GM12878 (cell line): ENCODE data around the gene FDXR.

Experiments
- ESRRA ChIP-seq: IDR thresholded peaks from 2 replicates; pipeline ENCODE4 v1.6.1; 2012; ENCODE audit warnings: mild to moderate bottlenecking, low read length, improper control_type of control experiment
- EZH2 ChIP-seq: IDR thresholded peaks from 2 replicates; pipeline ENCODE4 v1.6.1; 2012; ENCODE audit warnings: low read depth, mild to moderate bottlenecking, control low read depth, inconsistent platforms, low read length, borderline replicate concordance; ENCODE audit not compliant: control insufficient read depth
- NFXL1 ChIP-seq: fragments of 450-650 bp; IDR thresholded peaks from 2 replicates; pipeline ENCODE4 v1.6.1; 2017; ENCODE audit warnings: antibody characterized with exemption, mild to moderate bottlenecking, borderline replicate concordance
- NR2F1 ChIP-seq: fragments of 450-650 bp; conservative IDR thresholded peaks from 2 replicates; pipeline ENCODE4 v1.6.1; 2017; ENCODE audit warnings: mild to moderate bottlenecking
- SIN3A ChIP-seq: IDR thresholded peaks from 2 replicates; pipeline ENCODE4 v1.6.1; 2012; ENCODE audit warnings: low read depth, low read length, improper control_type of control experiment
- SMAD5 ChIP-seq: IDR thresholded peaks from 2 replicates; pipeline ENCODE4 v1.6.1; 2016; ENCODE audit warnings: antibody characterized with exemption, low read depth
- TARDBP ChIP-seq: IDR thresholded peaks from 2 replicates; pipeline ENCODE4 v1.6.1; 2016; ENCODE audit warnings: borderline replicate concordance
- TF ChIP-seq, protein P1 (sequence below): fragments of 150-350 bp; IDR thresholded peaks from 2 replicates; pipeline ENCODE4 v1.6.1; 2016; ENCODE audit warnings: low read depth, low read length
- TF ChIP-seq, protein P2 (sequence below): fragments of 450-650 bp; IDR thresholded peaks from 2 replicates; pipeline ENCODE4 v1.6.1; 2018; ENCODE audit warnings: mild to moderate bottlenecking, low read depth, moderate library complexity; ENCODE audit not compliant: partially characterized antibody
- TF ChIP-seq, protein P3 (sequence below): IDR thresholded peaks from 2 replicates; pipeline ENCODE4 v1.6.1; 2012; ENCODE audit warnings: low read depth, low read length, improper control_type of control experiment
- TF ChIP-seq, protein P4 (sequence below), 3 experiments: IDR thresholded peaks in 2 of 3; conservative IDR thresholded peaks in 1 of 3; 2 replicates each; pipeline ENCODE4 v1.5.1; 2011; ENCODE audit warnings: low read depth in 3 of 3, low read length in 3 of 3, mild to moderate bottlenecking in 3 of 3, control low read depth in 2 of 3, moderate library complexity in 2 of 3, inconsistent platforms in 1 of 3, mixed read lengths in 1 of 3; ENCODE audit not compliant: control insufficient read depth in 2 of 3, insufficient read depth in 1 of 3; ENCODE audit errors: extremely low read depth in 1 of 3
- TF ChIP-seq, protein P5 (sequence below): IDR thresholded peaks from 2 replicates; pipeline ENCODE4 v1.6.1; 2012; ENCODE audit warnings: mild to moderate bottlenecking, low read depth, low read length
- TF ChIP-seq, protein P6 (sequence below): IDR thresholded peaks from 2 replicates; pipeline ENCODE4 v1.6.1; 2011; ENCODE audit warnings: borderline replicate concordance, low read depth, mild to moderate bottlenecking, moderate library complexity, mixed read lengths, low read length; ENCODE audit not compliant: insufficient read depth; ENCODE audit errors: extremely low read length

DNA sequence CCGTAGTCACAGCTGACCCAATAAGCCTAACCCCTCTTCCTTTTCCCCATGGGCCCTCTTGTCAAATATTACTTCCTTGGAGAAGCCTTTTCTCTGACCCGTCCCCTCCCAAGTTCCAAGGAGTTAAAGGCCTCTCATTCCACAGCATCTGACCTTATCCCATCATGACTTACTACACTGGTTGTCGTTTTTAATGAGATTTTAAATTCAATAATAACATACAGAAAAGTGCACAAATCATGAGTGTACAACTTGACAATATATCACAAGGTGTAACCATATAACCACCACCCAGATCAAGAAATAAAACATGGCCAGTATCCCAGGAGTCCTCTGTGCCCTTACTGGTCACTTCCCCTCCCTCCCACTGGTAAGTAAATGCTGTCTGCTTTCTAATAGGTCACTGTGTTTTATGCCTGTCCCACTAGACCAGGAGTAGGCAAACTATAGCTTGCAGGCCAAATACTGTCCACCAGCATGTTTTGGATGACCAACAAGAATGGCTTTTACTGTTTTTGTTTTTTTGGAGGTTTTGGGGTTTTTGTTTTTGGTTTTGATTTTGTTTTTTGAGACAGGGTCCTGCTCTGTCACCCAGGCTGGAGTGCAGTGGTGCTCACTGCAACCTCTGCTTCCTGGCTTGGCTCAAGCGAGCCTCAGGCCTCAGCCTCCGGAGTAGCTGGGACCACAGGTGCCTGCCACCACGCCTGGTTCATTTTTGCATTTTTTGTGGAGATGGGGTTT, 1.2 kb upstream of the FDXR start:
- TF ChIP-seq, protein P1, sequence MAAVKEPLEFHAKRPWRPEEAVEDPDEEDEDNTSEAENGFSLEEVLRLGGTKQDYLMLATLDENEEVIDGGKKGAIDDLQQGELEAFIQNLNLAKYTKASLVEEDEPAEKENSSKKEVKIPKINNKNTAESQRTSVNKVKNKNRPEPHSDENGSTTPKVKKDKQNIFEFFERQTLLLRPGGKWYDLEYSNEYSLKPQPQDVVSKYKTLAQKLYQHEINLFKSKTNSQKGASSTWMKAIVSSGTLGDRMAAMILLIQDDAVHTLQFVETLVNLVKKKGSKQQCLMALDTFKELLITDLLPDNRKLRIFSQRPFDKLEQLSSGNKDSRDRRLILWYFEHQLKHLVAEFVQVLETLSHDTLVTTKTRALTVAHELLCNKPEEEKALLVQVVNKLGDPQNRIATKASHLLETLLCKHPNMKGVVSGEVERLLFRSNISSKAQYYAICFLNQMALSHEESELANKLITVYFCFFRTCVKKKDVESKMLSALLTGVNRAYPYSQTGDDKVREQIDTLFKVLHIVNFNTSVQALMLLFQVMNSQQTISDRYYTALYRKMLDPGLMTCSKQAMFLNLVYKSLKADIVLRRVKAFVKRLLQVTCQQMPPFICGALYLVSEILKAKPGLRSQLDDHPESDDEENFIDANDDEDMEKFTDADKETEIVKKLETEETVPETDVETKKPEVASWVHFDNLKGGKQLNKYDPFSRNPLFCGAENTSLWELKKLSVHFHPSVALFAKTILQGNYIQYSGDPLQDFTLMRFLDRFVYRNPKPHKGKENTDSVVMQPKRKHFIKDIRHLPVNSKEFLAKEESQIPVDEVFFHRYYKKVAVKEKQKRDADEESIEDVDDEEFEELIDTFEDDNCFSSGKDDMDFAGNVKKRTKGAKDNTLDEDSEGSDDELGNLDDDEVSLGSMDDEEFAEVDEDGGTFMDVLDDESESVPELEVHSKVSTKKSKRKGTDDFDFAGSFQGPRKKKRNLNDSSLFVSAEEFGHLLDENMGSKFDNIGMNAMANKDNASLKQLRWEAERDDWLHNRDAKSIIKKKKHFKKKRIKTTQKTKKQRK, result no peak
- TF ChIP-seq, protein P2, sequence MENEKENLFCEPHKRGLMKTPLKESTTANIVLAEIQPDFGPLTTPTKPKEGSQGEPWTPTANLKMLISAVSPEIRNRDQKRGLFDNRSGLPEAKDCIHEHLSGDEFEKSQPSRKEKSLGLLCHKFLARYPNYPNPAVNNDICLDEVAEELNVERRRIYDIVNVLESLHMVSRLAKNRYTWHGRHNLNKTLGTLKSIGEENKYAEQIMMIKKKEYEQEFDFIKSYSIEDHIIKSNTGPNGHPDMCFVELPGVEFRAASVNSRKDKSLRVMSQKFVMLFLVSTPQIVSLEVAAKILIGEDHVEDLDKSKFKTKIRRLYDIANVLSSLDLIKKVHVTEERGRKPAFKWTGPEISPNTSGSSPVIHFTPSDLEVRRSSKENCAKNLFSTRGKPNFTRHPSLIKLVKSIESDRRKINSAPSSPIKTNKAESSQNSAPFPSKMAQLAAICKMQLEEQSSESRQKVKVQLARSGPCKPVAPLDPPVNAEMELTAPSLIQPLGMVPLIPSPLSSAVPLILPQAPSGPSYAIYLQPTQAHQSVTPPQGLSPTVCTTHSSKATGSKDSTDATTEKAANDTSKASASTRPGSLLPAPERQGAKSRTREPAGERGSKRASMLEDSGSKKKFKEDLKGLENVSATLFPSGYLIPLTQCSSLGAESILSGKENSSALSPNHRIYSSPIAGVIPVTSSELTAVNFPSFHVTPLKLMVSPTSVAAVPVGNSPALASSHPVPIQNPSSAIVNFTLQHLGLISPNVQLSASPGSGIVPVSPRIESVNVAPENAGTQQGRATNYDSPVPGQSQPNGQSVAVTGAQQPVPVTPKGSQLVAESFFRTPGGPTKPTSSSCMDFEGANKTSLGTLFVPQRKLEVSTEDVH, result no peak
- TF ChIP-seq, protein P3, sequence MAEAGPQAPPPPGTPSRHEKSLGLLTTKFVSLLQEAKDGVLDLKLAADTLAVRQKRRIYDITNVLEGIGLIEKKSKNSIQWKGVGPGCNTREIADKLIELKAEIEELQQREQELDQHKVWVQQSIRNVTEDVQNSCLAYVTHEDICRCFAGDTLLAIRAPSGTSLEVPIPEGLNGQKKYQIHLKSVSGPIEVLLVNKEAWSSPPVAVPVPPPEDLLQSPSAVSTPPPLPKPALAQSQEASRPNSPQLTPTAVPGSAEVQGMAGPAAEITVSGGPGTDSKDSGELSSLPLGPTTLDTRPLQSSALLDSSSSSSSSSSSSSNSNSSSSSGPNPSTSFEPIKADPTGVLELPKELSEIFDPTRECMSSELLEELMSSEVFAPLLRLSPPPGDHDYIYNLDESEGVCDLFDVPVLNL, result no peak
- TF ChIP-seq NFXL1 (no peak), TARDBP (no peak), NR2F1 (no peak), EZH2 (no peak), SIN3A (no peak), ESRRA (no peak), SMAD5 (no peak)
- TF ChIP-seq, protein P4, sequence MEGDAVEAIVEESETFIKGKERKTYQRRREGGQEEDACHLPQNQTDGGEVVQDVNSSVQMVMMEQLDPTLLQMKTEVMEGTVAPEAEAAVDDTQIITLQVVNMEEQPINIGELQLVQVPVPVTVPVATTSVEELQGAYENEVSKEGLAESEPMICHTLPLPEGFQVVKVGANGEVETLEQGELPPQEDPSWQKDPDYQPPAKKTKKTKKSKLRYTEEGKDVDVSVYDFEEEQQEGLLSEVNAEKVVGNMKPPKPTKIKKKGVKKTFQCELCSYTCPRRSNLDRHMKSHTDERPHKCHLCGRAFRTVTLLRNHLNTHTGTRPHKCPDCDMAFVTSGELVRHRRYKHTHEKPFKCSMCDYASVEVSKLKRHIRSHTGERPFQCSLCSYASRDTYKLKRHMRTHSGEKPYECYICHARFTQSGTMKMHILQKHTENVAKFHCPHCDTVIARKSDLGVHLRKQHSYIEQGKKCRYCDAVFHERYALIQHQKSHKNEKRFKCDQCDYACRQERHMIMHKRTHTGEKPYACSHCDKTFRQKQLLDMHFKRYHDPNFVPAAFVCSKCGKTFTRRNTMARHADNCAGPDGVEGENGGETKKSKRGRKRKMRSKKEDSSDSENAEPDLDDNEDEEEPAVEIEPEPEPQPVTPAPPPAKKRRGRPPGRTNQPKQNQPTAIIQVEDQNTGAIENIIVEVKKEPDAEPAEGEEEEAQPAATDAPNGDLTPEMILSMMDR (IDR thresholded peaks at IDR 0.05 in 2 of 3, conservative IDR thresholded peaks at IDR 0.05 in 1 of 3; ENCODE audit: control insufficient read depth in 2 of 3, extremely low read depth in 1 of 3, insufficient read depth in 1 of 3, low read depth in 3 of 3, low read length in 3 of 3), result no peak
- TF ChIP-seq, protein P5, sequence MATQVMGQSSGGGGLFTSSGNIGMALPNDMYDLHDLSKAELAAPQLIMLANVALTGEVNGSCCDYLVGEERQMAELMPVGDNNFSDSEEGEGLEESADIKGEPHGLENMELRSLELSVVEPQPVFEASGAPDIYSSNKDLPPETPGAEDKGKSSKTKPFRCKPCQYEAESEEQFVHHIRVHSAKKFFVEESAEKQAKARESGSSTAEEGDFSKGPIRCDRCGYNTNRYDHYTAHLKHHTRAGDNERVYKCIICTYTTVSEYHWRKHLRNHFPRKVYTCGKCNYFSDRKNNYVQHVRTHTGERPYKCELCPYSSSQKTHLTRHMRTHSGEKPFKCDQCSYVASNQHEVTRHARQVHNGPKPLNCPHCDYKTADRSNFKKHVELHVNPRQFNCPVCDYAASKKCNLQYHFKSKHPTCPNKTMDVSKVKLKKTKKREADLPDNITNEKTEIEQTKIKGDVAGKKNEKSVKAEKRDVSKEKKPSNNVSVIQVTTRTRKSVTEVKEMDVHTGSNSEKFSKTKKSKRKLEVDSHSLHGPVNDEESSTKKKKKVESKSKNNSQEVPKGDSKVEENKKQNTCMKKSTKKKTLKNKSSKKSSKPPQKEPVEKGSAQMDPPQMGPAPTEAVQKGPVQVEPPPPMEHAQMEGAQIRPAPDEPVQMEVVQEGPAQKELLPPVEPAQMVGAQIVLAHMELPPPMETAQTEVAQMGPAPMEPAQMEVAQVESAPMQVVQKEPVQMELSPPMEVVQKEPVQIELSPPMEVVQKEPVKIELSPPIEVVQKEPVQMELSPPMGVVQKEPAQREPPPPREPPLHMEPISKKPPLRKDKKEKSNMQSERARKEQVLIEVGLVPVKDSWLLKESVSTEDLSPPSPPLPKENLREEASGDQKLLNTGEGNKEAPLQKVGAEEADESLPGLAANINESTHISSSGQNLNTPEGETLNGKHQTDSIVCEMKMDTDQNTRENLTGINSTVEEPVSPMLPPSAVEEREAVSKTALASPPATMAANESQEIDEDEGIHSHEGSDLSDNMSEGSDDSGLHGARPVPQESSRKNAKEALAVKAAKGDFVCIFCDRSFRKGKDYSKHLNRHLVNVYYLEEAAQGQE, result no peak
- TF ChIP-seq, protein P6, sequence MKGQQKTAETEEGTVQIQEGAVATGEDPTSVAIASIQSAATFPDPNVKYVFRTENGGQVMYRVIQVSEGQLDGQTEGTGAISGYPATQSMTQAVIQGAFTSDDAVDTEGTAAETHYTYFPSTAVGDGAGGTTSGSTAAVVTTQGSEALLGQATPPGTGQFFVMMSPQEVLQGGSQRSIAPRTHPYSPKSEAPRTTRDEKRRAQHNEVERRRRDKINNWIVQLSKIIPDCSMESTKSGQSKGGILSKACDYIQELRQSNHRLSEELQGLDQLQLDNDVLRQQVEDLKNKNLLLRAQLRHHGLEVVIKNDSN, result no peak
